Measurements from ENCODE around the gene TGFBR2. TPM values are rescaled to one million over a fixed set of nuclear protein-coding genes. Genes with fewer than 3 reads are reported as not detected.

Gene TGFBR2
- total RNA-seq, 1 donor from 2014 or later = 39.9 TPM

DNA sequence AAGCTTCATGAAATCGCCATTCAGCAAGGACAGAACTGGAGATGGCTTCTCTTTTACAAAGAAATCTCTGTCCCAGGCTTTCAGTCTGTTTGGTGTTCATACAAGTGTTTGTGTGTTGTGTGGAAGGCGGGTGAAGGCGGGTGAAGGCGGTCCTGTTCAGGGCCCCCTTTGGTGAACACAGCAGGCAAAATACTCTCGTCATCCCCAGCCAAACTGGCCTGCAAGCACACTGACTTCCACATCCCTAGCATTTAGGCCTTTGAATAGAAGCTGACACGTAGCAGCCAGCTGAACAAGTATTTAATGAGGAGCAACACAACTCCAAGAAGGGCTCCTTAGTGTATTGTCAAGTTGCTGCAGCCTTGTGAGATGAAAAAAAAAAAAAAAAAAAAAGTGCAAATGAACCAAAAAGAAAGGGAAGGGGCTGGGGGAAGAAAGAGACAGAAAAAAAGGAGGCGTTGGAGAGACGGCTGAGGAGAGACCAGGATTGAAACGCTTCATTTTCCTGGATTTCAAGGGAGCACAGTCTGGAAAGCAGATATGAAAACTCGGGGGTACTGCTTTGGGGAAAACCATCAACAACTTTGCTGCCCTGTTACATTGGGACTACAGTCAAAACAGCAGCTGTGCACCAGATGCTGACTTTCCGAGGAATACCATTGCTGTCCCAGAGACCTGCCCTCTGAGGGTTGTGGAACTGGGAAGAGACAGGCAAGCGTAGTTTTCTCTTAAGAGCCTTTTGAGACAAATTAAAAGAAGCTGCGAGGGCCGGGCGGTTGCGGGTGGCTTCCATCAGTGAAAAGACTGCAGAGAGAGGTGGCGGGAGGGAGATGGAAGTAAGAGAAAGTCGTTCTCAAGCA is 74.6 kb downstream of the TGFBR2 start:
- peaks cover 37% of the 10 kb centered on the region for H3K4me1 Mint-ChIP-seq (ENCODE audit: low read depth, unreplicated experiment)
- H3K36me3 Mint-ChIP-seq (ENCODE audit: low read depth, unreplicated experiment) = peaks cover 23% of the 10 kb centered on the region
- Histone ChIP-seq H3K4me3 (ENCODE audit: insufficient read depth, low read depth, low read length) (no peak overlapping the region), H3K4me1 (ENCODE audit: insufficient read depth, low read length) (peaks cover 22% of the 10 kb centered on the region), H3K27me3 (ENCODE audit: insufficient read depth, low read length) (no peaks in the 10 kb centered on the region), H3K36me3 (ENCODE audit: insufficient read depth, low read length) (peaks cover 34% of the 10 kb centered on the region), H3K4me2 (ENCODE audit: low read length) (peak overlapping the region; percentile 62), H3K9me3 (ENCODE audit: insufficient read depth, low read depth, low read length) (no peaks in the 10 kb centered on the region), H4K20me1 (ENCODE audit: insufficient read depth, low read length) (no peaks in the 10 kb centered on the region), H3K79me2 (ENCODE audit: insufficient read depth, low read length) (peaks cover 50% of the 10 kb centered on the region), H2AFZ (ENCODE audit: low read depth, low read length) (no peak overlapping the region), H3K9ac (ENCODE audit: low read length) (peak overlapping the region; percentile 34), H3K27ac (ENCODE audit: low read depth, low read length) (peak overlapping the region; percentile 52)
- TF ChIP-seq CTCF (IDR thresholded peaks at IDR 0.05; ENCODE audit: insufficient read depth, low read depth, low read length) (no peak), EZH2 (IDR thresholded peaks at IDR 0.05; ENCODE audit: insufficient read depth, low read length) (no peak)
- peak; percentile 50 for DNase-seq (ENCODE audit: low read depth)
- no peaks in the 10 kb centered on the region for H3K27me3 Mint-ChIP-seq (ENCODE audit: low read depth, unreplicated experiment)
- H3K4me3 Mint-ChIP-seq (ENCODE audit: unreplicated experiment) = no peak overlapping the region
- peak; percentile 43 for FAIRE-seq
- H3K27ac Mint-ChIP-seq (ENCODE audit: unreplicated experiment) = peak overlapping the region; percentile 95
- no peaks in the 10 kb centered on the region for H3K9me3 Mint-ChIP-seq (ENCODE audit: unreplicated experiment)

DNA sequence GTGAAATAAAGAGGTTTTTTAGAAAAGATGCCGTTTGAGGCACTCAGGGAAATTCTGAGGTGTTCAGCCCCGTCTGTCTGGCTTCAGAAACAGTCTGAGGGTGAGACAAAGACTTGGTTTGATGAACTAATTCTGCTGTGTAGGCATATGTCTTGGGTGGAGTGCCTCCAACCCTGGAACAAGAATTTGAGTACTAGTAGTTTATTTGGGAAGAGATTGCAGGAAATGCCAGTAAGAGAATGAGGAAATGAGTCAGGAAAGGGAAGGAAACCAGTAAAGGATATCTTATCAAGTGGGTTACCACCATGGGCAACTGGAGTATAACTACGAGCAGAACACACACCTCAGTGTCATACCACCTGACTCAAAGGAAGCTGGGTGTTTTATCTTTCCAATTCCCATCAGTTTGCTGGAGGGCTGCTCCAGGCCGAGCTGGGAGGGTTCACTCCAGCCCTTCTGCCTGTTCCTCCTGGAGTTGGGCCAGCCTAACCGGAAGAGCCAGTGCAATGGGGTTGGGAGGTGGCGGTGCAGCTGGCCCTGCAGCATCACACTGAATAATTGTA is 75.3 kb downstream of the TGFBR2 start:
- Histone ChIP-seq H3K36me3 (ENCODE audit: insufficient read depth, low read length) (peaks cover 39% of the 10 kb centered on the region), H3K27me3 (ENCODE audit: insufficient read depth, low read length) (no peaks in the 10 kb centered on the region), H3K79me2 (ENCODE audit: insufficient read depth, low read length) (peaks cover 54% of the 10 kb centered on the region), H3K4me3 (ENCODE audit: insufficient read depth, low read depth, low read length) (no peak overlapping the region), H2AFZ (ENCODE audit: low read depth, low read length) (no peak overlapping the region), H3K4me1 (ENCODE audit: insufficient read depth, low read length) (peaks cover 22% of the 10 kb centered on the region), H3K4me2 (ENCODE audit: low read length) (peak overlapping the region; percentile 62), H3K9ac (ENCODE audit: low read length) (peak overlapping the region; percentile 34), H3K27ac (ENCODE audit: low read depth, low read length) (peak overlapping the region; percentile 52), H4K20me1 (ENCODE audit: insufficient read depth, low read length) (no peaks in the 10 kb centered on the region), H3K9me3 (ENCODE audit: insufficient read depth, low read depth, low read length) (no peaks in the 10 kb centered on the region)
- H3K4me3 Mint-ChIP-seq (ENCODE audit: unreplicated experiment) = no peak overlapping the region
- FAIRE-seq = no peak
- TF ChIP-seq CTCF (IDR thresholded peaks at IDR 0.05; ENCODE audit: insufficient read depth, low read depth, low read length) (no peak), EZH2 (IDR thresholded peaks at IDR 0.05; ENCODE audit: insufficient read depth, low read length) (no peak)
- H3K27ac Mint-ChIP-seq (ENCODE audit: unreplicated experiment) = peak overlapping the region; percentile 95
- H3K36me3 Mint-ChIP-seq (ENCODE audit: low read depth, unreplicated experiment) = peaks cover 22% of the 10 kb centered on the region
- H3K27me3 Mint-ChIP-seq (ENCODE audit: low read depth, unreplicated experiment) = no peaks in the 10 kb centered on the region
- no peaks in the 10 kb centered on the region for H3K9me3 Mint-ChIP-seq (ENCODE audit: unreplicated experiment)
- peaks cover 39% of the 10 kb centered on the region for H3K4me1 Mint-ChIP-seq (ENCODE audit: low read depth, unreplicated experiment)
- DNase-seq (ENCODE audit: low read depth) = peak; percentile 32
